CD8-positive, alpha-beta memory T cell (primary cell): ENCODE results near the gene IL33. TPM values are rescaled to one million over a fixed set of nuclear protein-coding genes. Genes with fewer than 3 reads are reported as not detected.

Source experiments
- CTCF ChIA-PET: fragments of 350-600 bp; sonication (Branson Sonifier 250); formaldehyde crosslinking; loops from one replicate; lab custom pipeline; 2021; ENCODE audit warnings: antibody characterized with exemption; lab: Charles Lee
- POLR2A ChIA-PET: fragments of 350-600 bp; sonication (Branson Sonifier 250); formaldehyde crosslinking; loops from one replicate; lab custom pipeline; 2021; ENCODE audit warnings: antibody characterized with exemption; lab: Charles Lee
- DNase-seq, 5 donors: peaks; one replicate each; pipeline versions ENCODE4 v3.0.0 to v3.0.0-alpha.2; 2020 to 2022; ENCODE audit warnings: mixed read lengths in 1 of 5
- H3K27ac ChIP-seq: one replicate; pipeline ENCODE4 v1.7.0; 2013; ENCODE audit warnings: low read depth, mild to moderate bottlenecking, low read length, moderate library complexity
- H3K27me3 ChIP-seq: 2 replicates; pipeline ENCODE4 v1.7.0; 2013; ENCODE audit warnings: low read length, mild to moderate bottlenecking; ENCODE audit not compliant: insufficient read depth, poor library complexity, severe bottlenecking
- H3K36me3 ChIP-seq: 2 replicates; pipeline ENCODE4 v1.7.0; 2013; ENCODE audit warnings: mild to moderate bottlenecking, low read length, moderate library complexity; ENCODE audit not compliant: insufficient read depth
- H3K4me1 ChIP-seq: 2 replicates; pipeline ENCODE4 v1.7.0; 2013; ENCODE audit warnings: mild to moderate bottlenecking, low read length, moderate library complexity; ENCODE audit not compliant: insufficient read depth
- H3K4me3 ChIP-seq: 2 replicates; pipeline ENCODE4 v1.7.0; 2013; ENCODE audit warnings: mild to moderate bottlenecking, low read length
- H3K9me3 ChIP-seq: 2 replicates; pipeline ENCODE4 v1.7.0; 2013; ENCODE audit warnings: mild to moderate bottlenecking, low read length
- H3K27ac Mint-ChIP-seq, 8 donors: one replicate each; pipeline ENCODE4 v1.8.0; 2020 to 2021; ENCODE audit warnings: mixed read lengths in 8 of 8, mild to moderate bottlenecking in 6 of 8, inconsistent platforms in 3 of 8, moderate library complexity in 3 of 8
- H3K27me3 Mint-ChIP-seq, 2 donors: one replicate each; pipeline ENCODE4 v1.8.0; 2020 to 2021; ENCODE audit warnings: mixed read lengths in 2 of 2, mild to moderate bottlenecking in 1 of 2, moderate library complexity in 1 of 2
- H3K36me3 Mint-ChIP-seq, 3 donors: one replicate each; pipeline ENCODE4 v1.8.0; 2020 to 2021; ENCODE audit warnings: mixed read lengths in 3 of 3, inconsistent platforms in 1 of 3, mild to moderate bottlenecking in 1 of 3
- H3K4me1 Mint-ChIP-seq, 3 donors: one replicate each; pipeline ENCODE4 v1.8.0; 2020 to 2021; ENCODE audit warnings: mixed read lengths in 3 of 3, inconsistent platforms in 1 of 3, mild to moderate bottlenecking in 1 of 3
- H3K4me3 Mint-ChIP-seq, 7 donors: one replicate each; pipeline ENCODE4 v1.8.0; 2020 to 2021; ENCODE audit warnings: mixed read lengths in 7 of 7, mild to moderate bottlenecking in 6 of 7, moderate library complexity in 4 of 7, inconsistent platforms in 2 of 7
- H3K9me3 Mint-ChIP-seq, 5 donors: one replicate each; pipeline ENCODE4 v1.8.0; 2020 to 2022; ENCODE audit warnings: mixed read lengths in 5 of 5, mild to moderate bottlenecking in 3 of 5, moderate library complexity in 2 of 5, inconsistent platforms in 1 of 5
- polyA plus RNA-seq: library from polyadenylated mRNA; unstranded; fragments of 300-500 nt; fragmentation: Illumina TruSeq; gene quantifications from one replicate; pipeline ENCODE4 v1.2.3, GENCODE V29; 2021
- total RNA-seq, 2 experiments: library from RNA; stranded (reverse); gene quantifications; one replicate each; pipeline ENCODE4 v1.2.3, GENCODE V29; 2021

Gene IL33
- total and polyA plus RNA-seq, 3 experiments from 2014 or later, result not detected

DNA sequence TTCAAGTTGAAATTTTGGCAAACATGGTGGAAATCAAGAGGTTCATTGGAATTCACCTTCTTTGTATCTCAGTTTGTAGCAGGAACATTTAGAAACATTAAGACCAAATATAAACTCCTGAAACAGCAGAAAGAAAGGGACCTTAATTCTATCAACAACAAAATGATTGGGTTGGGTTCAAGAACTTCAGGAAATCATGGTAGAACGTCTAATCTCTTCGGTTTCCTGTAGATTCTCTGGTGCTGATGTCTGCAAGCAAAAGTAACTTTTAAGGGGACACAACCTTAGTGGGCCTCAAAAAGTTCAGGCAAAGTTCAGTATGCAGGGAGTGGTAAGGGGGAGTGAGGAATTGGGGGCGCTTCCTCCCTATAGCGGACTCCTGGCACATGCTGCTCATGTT lies 3.4 kb downstream of the IL33 start:
- H3K9me3 ChIP-seq, result no peaks in the 10 kb centered on the region
- no peak overlapping the region for H3K27ac ChIP-seq
- H3K36me3 ChIP-seq, result no peaks in the 10 kb centered on the region
- Mint-ChIP-seq H3K27me3 (peaks cover 9 to 27% of the 10 kb centered on the region in 2 donors), H3K9me3 (peaks cover 0 to 2% (median 0%) of the 10 kb centered on the region in 5 donors), H3K4me1 (no peaks in the 10 kb centered on the region), H3K36me3 (no peaks in the 10 kb centered on the region), H3K27ac (no peak overlapping the region), H3K4me3 (no peak overlapping the region)
- no peak for DNase-seq
- POLR2A ChIA-PET, result no interaction called here
- no peaks in the 10 kb centered on the region for H3K4me1 ChIP-seq
- no peaks in the 10 kb centered on the region for H3K27me3 ChIP-seq
- CTCF ChIA-PET, result no interaction called here
- no peak overlapping the region for H3K4me3 ChIP-seq

DNA sequence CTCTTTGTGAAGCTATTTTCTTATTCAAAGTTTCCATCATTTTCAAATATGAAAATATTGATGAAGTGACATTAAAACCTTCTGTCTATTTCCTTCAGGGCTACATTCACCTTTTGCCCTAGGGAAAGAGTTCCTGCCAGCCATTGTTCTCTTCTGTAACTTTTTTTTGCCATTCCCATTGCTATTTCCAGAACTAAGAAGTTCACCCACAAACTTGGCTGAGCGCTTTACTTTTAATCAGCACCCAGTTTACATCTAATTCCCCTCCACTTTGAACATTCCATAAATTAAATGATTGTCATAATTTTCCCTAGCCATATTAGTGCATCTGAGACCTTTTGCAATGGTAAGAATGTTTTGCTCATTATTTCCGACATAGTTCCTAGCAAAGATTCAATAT lies 4.4 kb downstream of the IL33 start:
- Mint-ChIP-seq H3K27ac (no peak overlapping the region), H3K36me3 (no peaks in the 10 kb centered on the region), H3K9me3 (no peaks in the 10 kb centered on the region), H3K27me3 (peaks cover 9 to 24% of the 10 kb centered on the region in 2 donors), H3K4me3 (no peak overlapping the region), H3K4me1 (no peaks in the 10 kb centered on the region)
- Histone ChIP-seq H3K4me3 (no peak overlapping the region), H3K4me1 (no peaks in the 10 kb centered on the region), H3K27ac (no peak overlapping the region), H3K9me3 (no peaks in the 10 kb centered on the region), H3K27me3 (no peaks in the 10 kb centered on the region), H3K36me3 (no peaks in the 10 kb centered on the region)
- no peak for DNase-seq
- POLR2A ChIA-PET, result no interaction called here
- CTCF ChIA-PET, result no interaction called here

DNA sequence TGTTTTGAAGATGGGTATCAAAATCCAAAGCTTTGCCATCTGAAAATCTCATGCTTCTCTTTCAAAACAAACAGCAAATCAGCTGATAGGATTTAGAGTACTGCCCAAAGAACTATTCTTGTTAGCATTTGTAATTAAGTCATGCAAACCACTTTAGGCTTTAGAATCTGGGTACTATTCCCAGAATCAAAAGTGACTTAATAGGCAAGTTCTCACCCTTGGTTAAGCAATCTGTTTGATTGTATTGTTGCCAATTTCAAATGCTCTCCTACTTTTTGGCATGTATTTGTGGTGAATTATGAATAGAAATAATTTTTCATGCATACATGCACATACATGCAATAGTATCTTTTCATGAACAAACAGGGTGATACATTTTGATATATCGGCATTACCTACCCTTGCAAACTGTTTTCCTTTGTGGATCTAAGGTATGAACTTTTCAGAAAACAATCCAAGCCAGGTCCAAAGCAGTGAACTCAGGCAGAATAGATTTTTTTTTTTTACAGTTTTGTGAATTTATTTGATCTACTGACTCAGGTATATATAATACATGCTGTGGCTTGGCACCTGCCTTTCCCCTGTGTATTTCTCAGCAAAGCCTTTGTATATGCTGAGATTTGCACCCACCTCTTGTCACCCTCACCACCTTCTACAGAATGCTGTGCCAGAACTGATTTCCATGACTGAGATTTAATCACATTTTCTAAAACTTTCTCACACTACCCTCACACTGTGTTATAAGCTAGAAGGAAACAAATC lies 9.0 kb downstream of the IL33 start:
- Mint-ChIP-seq H3K4me1 (no peaks in the 10 kb centered on the region), H3K27me3 (peaks cover 6 to 19% of the 10 kb centered on the region in 2 donors), H3K36me3 (no peaks in the 10 kb centered on the region), H3K27ac (no peak overlapping the region), H3K9me3 (no peaks in the 10 kb centered on the region), H3K4me3 (no peak overlapping the region)
- Histone ChIP-seq H3K4me3 (no peak overlapping the region), H3K9me3 (no peaks in the 10 kb centered on the region), H3K4me1 (no peaks in the 10 kb centered on the region), H3K27ac (no peak overlapping the region), H3K36me3 (no peaks in the 10 kb centered on the region), H3K27me3 (peaks cover 8% of the 10 kb centered on the region)
- CTCF ChIA-PET, result no interaction called here
- POLR2A ChIA-PET, result no interaction called here
- no peak for DNase-seq

DNA sequence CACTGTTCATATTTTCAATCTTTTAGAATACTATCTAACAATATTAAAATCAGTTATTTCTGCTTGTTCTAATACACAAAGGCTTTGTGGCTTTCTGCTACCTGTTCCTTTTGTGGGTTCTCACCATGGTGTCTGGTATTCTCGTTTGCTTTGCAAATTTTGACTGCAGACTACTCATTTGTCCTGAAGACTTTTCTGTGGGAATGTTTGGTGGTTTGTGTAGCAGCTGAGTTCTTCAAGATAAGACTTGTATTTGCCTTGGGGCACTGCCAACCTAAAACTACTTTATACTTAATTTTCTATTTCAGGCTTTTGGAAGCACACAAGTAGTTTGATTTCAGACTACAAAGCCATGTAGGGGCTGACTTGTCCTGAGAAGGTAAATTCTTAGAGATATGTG lies 11.1 kb downstream of the IL33 start:
- H3K4me3 Mint-ChIP-seq, result no peak overlapping the region
- H3K36me3 ChIP-seq, result no peaks in the 10 kb centered on the region
- H3K27ac ChIP-seq, result no peak overlapping the region
- no peaks in the 10 kb centered on the region for H3K4me1 Mint-ChIP-seq
- DNase-seq, result no peak
- no peaks in the 10 kb centered on the region for H3K9me3 Mint-ChIP-seq
- no peaks in the 10 kb centered on the region for H3K36me3 Mint-ChIP-seq
- H3K9me3 ChIP-seq, result no peaks in the 10 kb centered on the region
- H3K27me3 Mint-ChIP-seq, result peaks cover 6 to 16% of the 10 kb centered on the region in 2 donors
- no peak overlapping the region for H3K27ac Mint-ChIP-seq
- no peak overlapping the region for H3K4me3 ChIP-seq
- H3K4me1 ChIP-seq, result no peaks in the 10 kb centered on the region
- ChIA-PET POLR2A (no interaction called here), CTCF (no interaction called here)
- peaks cover 8% of the 10 kb centered on the region for H3K27me3 ChIP-seq

DNA sequence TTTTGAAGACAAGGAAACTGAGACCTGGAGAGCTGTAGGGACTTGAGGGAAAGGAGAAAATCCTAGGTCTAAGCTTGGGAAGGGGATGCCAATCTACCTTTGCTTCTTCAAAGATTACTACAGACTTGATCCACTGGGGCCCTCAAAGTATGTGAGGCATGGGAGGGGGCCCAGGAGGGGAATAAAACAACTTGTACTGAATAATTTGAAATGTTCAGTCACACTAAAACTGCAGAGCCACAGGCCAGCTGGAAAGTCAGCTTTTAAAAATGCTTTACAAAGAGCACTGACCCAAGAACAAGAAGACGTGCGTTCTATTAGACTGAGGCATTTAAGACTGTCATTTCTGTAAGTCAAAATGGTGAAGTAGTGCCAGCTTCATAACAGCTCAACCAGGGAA lies 13.6 kb downstream of the IL33 start:
- Histone ChIP-seq H3K9me3 (no peaks in the 10 kb centered on the region), H3K27ac (no peak overlapping the region), H3K36me3 (no peaks in the 10 kb centered on the region), H3K27me3 (peaks cover 8% of the 10 kb centered on the region), H3K4me3 (no peak overlapping the region), H3K4me1 (no peaks in the 10 kb centered on the region)
- H3K9me3 Mint-ChIP-seq, result no peaks in the 10 kb centered on the region
- H3K36me3 Mint-ChIP-seq, result no peaks in the 10 kb centered on the region
- ChIA-PET CTCF (no interaction called here), POLR2A (no interaction called here)
- no peak overlapping the region for H3K4me3 Mint-ChIP-seq
- no peaks in the 10 kb centered on the region for H3K4me1 Mint-ChIP-seq
- no peak overlapping the region for H3K27ac Mint-ChIP-seq
- DNase-seq, result no peak
- peaks cover 6 to 16% of the 10 kb centered on the region in 2 donors for H3K27me3 Mint-ChIP-seq

DNA sequence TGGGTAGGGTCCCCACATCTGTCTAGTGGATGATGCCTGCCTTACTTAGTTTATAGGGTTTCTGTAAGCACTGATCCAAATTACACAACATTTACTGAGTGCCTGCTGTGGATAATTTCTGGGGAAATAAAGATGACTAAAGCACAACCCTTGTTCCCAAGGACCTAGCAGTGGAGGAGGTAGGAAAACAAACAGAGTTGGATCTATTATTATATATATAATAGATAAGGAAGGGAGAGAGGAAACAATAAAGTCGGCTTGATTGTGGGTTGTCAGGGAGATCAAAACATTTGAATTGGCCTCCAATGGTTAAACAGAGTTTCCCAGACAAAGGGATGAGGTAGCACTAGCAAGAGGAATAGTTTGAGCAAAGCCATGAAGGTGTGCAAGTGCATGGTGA lies 14.0 kb downstream of the IL33 start:
- H3K27me3 ChIP-seq, result peaks cover 8% of the 10 kb centered on the region
- Mint-ChIP-seq H3K4me1 (no peaks in the 10 kb centered on the region), H3K4me3 (no peak overlapping the region), H3K27ac (no peak overlapping the region), H3K9me3 (no peaks in the 10 kb centered on the region), H3K36me3 (no peaks in the 10 kb centered on the region), H3K27me3 (peaks cover 6 to 16% of the 10 kb centered on the region in 2 donors)
- H3K4me1 ChIP-seq, result no peaks in the 10 kb centered on the region
- no peaks in the 10 kb centered on the region for H3K9me3 ChIP-seq
- H3K27ac ChIP-seq, result no peak overlapping the region
- no peak overlapping the region for H3K4me3 ChIP-seq
- no peaks in the 10 kb centered on the region for H3K36me3 ChIP-seq
- DNase-seq, result no peak
- ChIA-PET POLR2A (no interaction called here), CTCF (no interaction called here)

DNA sequence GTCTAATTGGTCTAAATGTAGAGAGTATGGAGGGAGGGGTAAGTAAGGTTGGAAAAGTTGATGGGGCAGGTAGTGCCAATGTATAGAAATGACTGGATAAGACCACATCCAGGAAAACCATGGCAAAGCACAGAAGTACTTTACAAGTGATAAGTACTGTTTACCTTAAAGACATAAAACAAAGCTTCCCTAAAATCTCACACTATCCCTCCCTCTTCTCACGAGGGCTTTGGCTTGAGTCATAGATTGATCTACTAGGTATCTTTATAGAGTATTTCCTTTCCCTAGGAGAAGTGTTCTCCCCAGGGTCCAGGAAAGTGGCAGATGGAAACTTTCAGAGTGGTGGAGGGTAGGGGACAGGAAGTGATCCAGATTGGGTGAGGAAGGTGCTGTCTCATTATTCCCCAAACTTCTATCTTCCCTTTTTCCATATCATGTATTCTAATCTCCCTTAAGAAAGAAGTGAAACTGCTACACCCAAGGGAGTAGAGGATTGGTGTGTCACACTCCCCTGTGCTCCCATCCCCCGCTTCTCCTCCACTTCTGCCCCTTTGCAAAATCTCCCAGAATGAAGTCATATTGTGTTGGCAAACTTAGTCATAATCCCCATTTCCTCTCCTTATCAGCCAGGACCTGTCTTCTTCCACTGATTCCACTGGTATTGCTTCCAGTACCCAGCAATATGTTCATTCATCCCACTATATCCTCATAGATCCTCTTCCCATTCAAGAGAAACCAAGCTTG lies 14.6 kb downstream of the IL33 start:
- Histone ChIP-seq H3K4me1 (no peaks in the 10 kb centered on the region), H3K9me3 (no peaks in the 10 kb centered on the region), H3K27me3 (peaks cover 8% of the 10 kb centered on the region), H3K27ac (no peak overlapping the region), H3K36me3 (no peaks in the 10 kb centered on the region), H3K4me3 (no peak overlapping the region)
- peaks cover 6 to 16% of the 10 kb centered on the region in 2 donors for H3K27me3 Mint-ChIP-seq
- H3K9me3 Mint-ChIP-seq, result no peaks in the 10 kb centered on the region
- no peak overlapping the region for H3K4me3 Mint-ChIP-seq
- DNase-seq, result no peak
- no peaks in the 10 kb centered on the region for H3K4me1 Mint-ChIP-seq
- POLR2A ChIA-PET, result no interaction called here
- H3K36me3 Mint-ChIP-seq, result no peaks in the 10 kb centered on the region
- CTCF ChIA-PET, result no interaction called here
- H3K27ac Mint-ChIP-seq, result no peak overlapping the region

DNA sequence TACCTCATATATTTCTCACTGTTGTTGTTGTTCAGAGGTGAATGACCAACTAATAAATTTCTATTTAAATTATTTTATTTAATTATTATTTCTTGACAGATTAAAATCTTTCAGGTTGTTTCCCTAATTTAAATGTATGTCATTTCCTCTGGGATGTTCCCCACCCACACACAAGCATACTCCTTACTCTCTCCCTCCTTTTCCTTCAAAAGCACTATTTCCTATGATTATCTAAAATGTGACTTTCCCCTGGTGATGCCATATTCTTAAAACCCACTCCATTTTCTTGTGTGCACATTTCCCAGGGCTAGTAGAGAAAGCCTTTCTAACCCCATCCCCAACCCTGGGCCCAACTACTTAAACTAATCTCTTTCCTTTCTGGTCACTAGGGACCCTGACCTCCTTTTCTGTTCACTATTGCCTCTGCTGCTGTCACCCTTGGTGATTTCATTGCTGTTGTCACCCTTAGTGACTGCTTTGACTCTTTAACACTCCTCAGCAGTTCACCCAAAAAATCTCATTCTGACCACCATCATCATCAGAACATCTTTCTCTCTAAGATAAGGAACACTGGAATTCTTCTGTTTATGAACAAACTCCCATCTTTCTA lies 16.8 kb downstream of the IL33 start:
- Histone ChIP-seq H3K36me3 (no peaks in the 10 kb centered on the region), H3K4me3 (no peak overlapping the region), H3K27me3 (peaks cover 4% of the 10 kb centered on the region), H3K9me3 (no peaks in the 10 kb centered on the region), H3K27ac (no peak overlapping the region), H3K4me1 (no peaks in the 10 kb centered on the region)
- no peak for DNase-seq
- H3K27me3 Mint-ChIP-seq, result peaks cover 5 to 7% of the 10 kb centered on the region in 2 donors
- H3K27ac Mint-ChIP-seq, result no peak overlapping the region
- no peak overlapping the region for H3K4me3 Mint-ChIP-seq
- no peaks in the 10 kb centered on the region for H3K4me1 Mint-ChIP-seq
- H3K36me3 Mint-ChIP-seq, result no peaks in the 10 kb centered on the region
- ChIA-PET CTCF (no interaction called here), POLR2A (no interaction called here)
- no peaks in the 10 kb centered on the region for H3K9me3 Mint-ChIP-seq
